Stomach (tissue), 4 donors: ENCODE data around the gene FAXDC2.

Source experiments
- POLR2A ChIP-seq, 4 donors: fragments of 450-650 bp; IDR thresholded peaks; one replicate each; pipeline ENCODE4 v1.6.1; 2016; ENCODE audit warnings: antibody characterized with exemption in 4 of 4, control low read depth in 2 of 4, mild to moderate bottlenecking in 1 of 4, moderate library complexity in 1 of 4
- POLR2AphosphoS5 ChIP-seq, 3 donors: sonication (generic); formaldehyde crosslinking; IDR thresholded peaks; one replicate each; pipeline ENCODE4 v1.6.1; 2016; ENCODE audit warnings: antibody characterized with exemption in 3 of 3
- TF ChIP-seq, protein P1 (sequence below), 7 experiments: fragments of 450-650 bp in 4 of 7; fragments of 200-600 bp in 3 of 7; sonication (generic) in 3 of 7; IDR thresholded peaks; one replicate each; pipeline ENCODE4 v1.5.1; 2016 to 2019; ENCODE audit warnings: antibody characterized with exemption in 7 of 7, control low read depth in 2 of 7, mild to moderate bottlenecking in 1 of 7

DNA sequence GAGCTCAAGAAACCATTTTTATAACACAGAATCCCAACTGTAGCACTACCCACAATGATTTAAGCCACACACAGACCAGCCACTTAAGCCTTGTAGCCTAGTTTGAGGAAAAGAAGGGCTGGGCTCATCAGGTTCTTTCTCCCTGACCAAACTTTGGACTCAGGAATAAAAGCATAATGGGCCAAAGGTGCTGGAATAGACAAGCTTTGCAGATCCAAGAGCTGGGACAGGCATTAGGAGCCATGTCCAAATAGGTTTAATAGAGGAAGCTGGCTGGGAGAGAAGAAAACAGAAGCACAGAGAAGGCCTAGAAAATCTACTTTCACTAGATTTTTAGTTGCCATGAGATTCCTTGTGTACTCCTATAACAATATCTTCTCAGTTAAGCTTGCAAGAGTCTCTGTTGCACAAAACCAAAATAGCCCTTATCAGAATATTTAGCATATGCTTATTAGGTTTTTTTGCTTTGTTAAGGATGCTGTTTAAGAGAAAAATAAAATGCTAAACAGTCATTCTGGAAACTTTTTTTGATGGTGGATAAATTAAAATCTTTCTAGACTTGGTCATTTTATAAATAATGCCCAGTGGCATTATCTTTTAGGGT lies 46.3 kb upstream of the FAXDC2 start:
- TF ChIP-seq POLR2AphosphoS5 (IDR thresholded peaks at IDR 0.05) (no peak), POLR2A (IDR thresholded peaks at IDR 0.05) (no peak)
- TF ChIP-seq, protein P1, sequence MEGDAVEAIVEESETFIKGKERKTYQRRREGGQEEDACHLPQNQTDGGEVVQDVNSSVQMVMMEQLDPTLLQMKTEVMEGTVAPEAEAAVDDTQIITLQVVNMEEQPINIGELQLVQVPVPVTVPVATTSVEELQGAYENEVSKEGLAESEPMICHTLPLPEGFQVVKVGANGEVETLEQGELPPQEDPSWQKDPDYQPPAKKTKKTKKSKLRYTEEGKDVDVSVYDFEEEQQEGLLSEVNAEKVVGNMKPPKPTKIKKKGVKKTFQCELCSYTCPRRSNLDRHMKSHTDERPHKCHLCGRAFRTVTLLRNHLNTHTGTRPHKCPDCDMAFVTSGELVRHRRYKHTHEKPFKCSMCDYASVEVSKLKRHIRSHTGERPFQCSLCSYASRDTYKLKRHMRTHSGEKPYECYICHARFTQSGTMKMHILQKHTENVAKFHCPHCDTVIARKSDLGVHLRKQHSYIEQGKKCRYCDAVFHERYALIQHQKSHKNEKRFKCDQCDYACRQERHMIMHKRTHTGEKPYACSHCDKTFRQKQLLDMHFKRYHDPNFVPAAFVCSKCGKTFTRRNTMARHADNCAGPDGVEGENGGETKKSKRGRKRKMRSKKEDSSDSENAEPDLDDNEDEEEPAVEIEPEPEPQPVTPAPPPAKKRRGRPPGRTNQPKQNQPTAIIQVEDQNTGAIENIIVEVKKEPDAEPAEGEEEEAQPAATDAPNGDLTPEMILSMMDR (IDR thresholded peaks at IDR 0.05), result no peak
